K562 (cell line): ENCODE measurements around the gene SEC14L5. TPM values are rescaled to one million over a fixed set of nuclear protein-coding genes. Genes with fewer than 3 reads are reported as not detected.

Source experiments
- CBX8 ChIP-seq: fragments of 200-600 bp; sonication (generic); IDR thresholded peaks from 2 replicates; pipeline ENCODE4 v1.6.1; 2012; ENCODE audit warnings: borderline replicate concordance, mixed run types, low read depth, mild to moderate bottlenecking, moderate library complexity, mixed read lengths, low read length, control low read depth, inconsistent platforms; ENCODE audit not compliant: poor library complexity, severe bottlenecking; ENCODE audit errors: extremely low read depth
- CC2D1A ChIP-seq: fragments of 450-650 bp; IDR thresholded peaks from 2 replicates; pipeline ENCODE4 v1.6.1; 2017; ENCODE audit warnings: mild to moderate bottlenecking
- GABPB1 ChIP-seq: sonication (generic); formaldehyde crosslinking; IDR thresholded peaks from 2 replicates; pipeline ENCODE4 v1.8.0; 2022; ENCODE audit warnings: mild to moderate bottlenecking, missing genetic modification reagents
- GABPB2 ChIP-seq: fragments of 250-450 bp; sonication (Bioruptor Pico); conservative IDR thresholded peaks from 2 replicates; pipeline ENCODE4 v1.5.1; 2021; ENCODE audit warnings: mild to moderate bottlenecking
- HEY1 ChIP-seq: fragments of 250-450 bp; sonication (Bioruptor Pico); IDR thresholded peaks from 2 replicates; pipeline ENCODE4 v1.5.0; 2020; ENCODE audit warnings: mild to moderate bottlenecking, moderate library complexity, borderline replicate concordance
- LCOR ChIP-seq: sonication (generic); formaldehyde crosslinking; IDR thresholded peaks from 2 replicates; pipeline ENCODE4 v1.8.0; 2022; ENCODE audit warnings: mild to moderate bottlenecking, missing genetic modification reagents
- MECOM ChIP-seq: fragments of 250-450 bp; sonication (Bioruptor Pico); IDR thresholded peaks from 2 replicates; pipeline ENCODE4 v1.8.0; 2022; ENCODE audit warnings: inconsistent platforms
- NBN ChIP-seq: fragments of 450-650 bp; IDR thresholded peaks from 2 replicates; pipeline ENCODE4 v1.6.1; 2016; ENCODE audit warnings: low read depth, mild to moderate bottlenecking
- RBM14 ChIP-seq: fragments of 200-400 bp; formaldehyde crosslinking; IDR thresholded peaks from 2 replicates; pipeline ENCODE4 v1.6.1; 2018; ENCODE audit warnings: low read depth, mild to moderate bottlenecking, low read length, moderate library complexity, borderline replicate concordance; ENCODE audit not compliant: insufficient read depth
- RCOR1 ChIP-seq, 2 experiments: IDR thresholded peaks; 2 replicates each; pipeline ENCODE4 v1.6.1; 2012; ENCODE audit warnings: low read depth in 2 of 2, low read length in 2 of 2, borderline replicate concordance in 1 of 2, improper control_type of control experiment in 1 of 2
- SNIP1 ChIP-seq: fragments of 450-650 bp; IDR thresholded peaks from 2 replicates; pipeline ENCODE4 v1.7.1; 2017; ENCODE audit warnings: low read depth, mild to moderate bottlenecking
- TSC22D4 ChIP-seq: fragments of 450-650 bp; IDR thresholded peaks from 2 replicates; pipeline ENCODE4 v1.6.1; 2016; ENCODE audit warnings: missing genetic modification characterization, missing biosample characterization, control low read depth
- ZBTB1 ChIP-seq: sonication (generic); formaldehyde crosslinking; IDR thresholded peaks from 2 replicates; pipeline ENCODE4 v1.8.1; 2023; ENCODE audit warnings: missing genetic modification reagents, low read depth, mild to moderate bottlenecking, borderline replicate concordance
- ZNF134 ChIP-seq: fragments of 250-450 bp; sonication (Bioruptor Pico); conservative IDR thresholded peaks from 2 replicates; pipeline ENCODE4 v1.4.0; 2020
- ZNF282 ChIP-seq: sonication (generic); formaldehyde crosslinking; IDR thresholded peaks from 2 replicates; pipeline ENCODE4 v1.8.1; 2023; ENCODE audit warnings: missing genetic modification reagents
- polyA plus RNA-seq, 8 experiments: library from polyadenylated mRNA; depleted of rRNA in 4 of 8; stranded (reverse) in 5 of 8; unstranded in 3 of 8; fragments of >200 nt; fragmentation: Nextera tagmentation in 2 of 8; fragmentation: Illumina TruSeq in 1 of 8; extraction: Ambion mirVana in 2 of 8; extraction: Trizol in 1 of 8; gene quantifications; 2 replicates each; pipeline versions ENCODE4 v1.2.1 to v1.2.3, GENCODE V29; 2011 to 2014; ENCODE audit warnings: inconsistent platforms in 1 of 8, missing spikeins in 1 of 8
- total RNA-seq, 7 experiments: library from RNA; depleted of rRNA in 6 of 7; stranded (reverse); fragments of >200 nt in 6 of 7; fragmentation: Illumina TruSeq in 2 of 7; extraction: Trizol in 2 of 7; gene quantifications; 2 replicates each; pipeline versions ENCODE4 v1.2.1 to v1.2.3, GENCODE V29; 2011 to 2021; ENCODE audit warnings: low replicate concordance in 1 of 7
- TF ChIP-seq, protein P1 (sequence below): fragments of 450-650 bp; IDR thresholded peaks from 2 replicates; pipeline ENCODE4 v1.6.1; 2016; ENCODE audit warnings: low read depth, mild to moderate bottlenecking, moderate library complexity
- TF ChIP-seq, protein P2 (sequence below): fragments of 450-650 bp; IDR thresholded peaks from 2 replicates; pipeline ENCODE4 v1.6.1; 2017; ENCODE audit warnings: antibody characterized with exemption, mild to moderate bottlenecking
- TF ChIP-seq, protein P3 (sequence below): fragments of 450-650 bp; formaldehyde crosslinking; IDR thresholded peaks from 2 replicates; pipeline ENCODE4 v1.4.0; 2020; ENCODE audit warnings: mild to moderate bottlenecking, moderate library complexity

SEC14L5 gene
- total and polyA plus RNA-seq, 9 of the 15 experiments (the other 6 are each of a cell fraction or from before 2014, with no cell fraction given): 0.11 TPM; not detected in 8

DNA sequence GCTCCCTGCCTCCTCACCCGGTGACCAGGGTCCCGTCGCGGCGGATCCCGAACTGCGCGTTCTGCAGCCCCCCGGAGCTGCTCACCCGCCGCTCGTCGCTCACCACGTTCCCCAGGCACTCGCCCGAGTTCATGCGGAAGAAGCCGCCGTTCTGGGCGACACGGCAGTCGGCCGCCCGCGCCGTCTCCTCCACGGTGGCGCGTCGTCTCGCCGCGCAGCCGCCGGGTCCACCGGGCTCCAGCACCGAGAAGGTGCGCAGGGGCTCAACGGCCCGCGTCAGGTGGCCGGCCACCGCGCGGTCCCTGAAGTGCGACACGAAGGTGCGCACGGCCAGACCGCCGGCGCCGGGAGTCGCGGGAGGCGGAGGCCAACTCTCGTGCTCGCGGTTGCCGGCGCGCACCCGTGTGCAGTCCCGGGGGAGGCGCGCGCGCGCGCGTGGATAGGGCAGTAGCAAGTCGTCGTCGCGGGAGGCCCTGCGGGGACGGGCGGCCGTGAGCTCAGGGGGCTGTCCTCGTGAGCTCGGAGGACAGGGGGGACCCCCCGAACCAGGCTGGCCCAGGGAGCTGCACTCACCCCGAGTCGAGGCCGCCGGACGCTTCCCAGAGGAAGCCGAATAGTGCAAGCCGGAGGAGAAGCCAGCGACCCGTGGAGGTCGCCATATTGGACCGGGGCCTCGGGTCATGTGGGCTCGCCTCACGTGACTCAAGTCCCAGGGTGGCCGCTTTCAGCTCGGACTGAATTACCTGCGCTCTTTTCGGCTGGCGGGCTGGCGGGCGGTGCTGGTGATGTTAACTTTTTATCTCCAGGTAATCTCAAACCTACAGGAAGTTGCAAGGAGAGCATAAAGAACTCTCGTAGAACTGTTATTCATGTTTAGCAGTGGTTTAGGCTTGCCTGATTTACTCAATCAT lies 75.4 kb downstream of the SEC14L5 start, which contains the start of gene NAGPA (continued):
- TF ChIP-seq RCOR1 (IDR thresholded peaks at IDR 0.05; ENCODE audit: borderline replicate concordance in 1 of 2, low read depth in 2 of 2, low read length in 2 of 2) (peak in 1 of 2 experiments; percentile 54; a peak in 1 of 4 replicates), MECOM (CRISPR knock-in tag) (no peak), GABPB2 (CRISPR knock-in tag) (no peak), LCOR (CRISPR knock-in tag) (no peak), GABPB1 (CRISPR knock-in tag) (0 out of 2 replicates have a peak, but pooled peaks have one; percentile 26), HEY1 (CRISPR knock-in tag) (no peak), RBM14 (no peak), ZBTB1 (no peak; the same call in 1 of the 2 replicates), CC2D1A (no peak), NBN (no peak), TSC22D4 (tag) (no peak), ZNF134 (CRISPR knock-in tag) (no peak), SNIP1 (no peak), ZNF282 (CRISPR knock-in tag) (no peak; the same call in 1 of the 2 replicates), CBX8 (no peak)
- TF ChIP-seq, protein P1, sequence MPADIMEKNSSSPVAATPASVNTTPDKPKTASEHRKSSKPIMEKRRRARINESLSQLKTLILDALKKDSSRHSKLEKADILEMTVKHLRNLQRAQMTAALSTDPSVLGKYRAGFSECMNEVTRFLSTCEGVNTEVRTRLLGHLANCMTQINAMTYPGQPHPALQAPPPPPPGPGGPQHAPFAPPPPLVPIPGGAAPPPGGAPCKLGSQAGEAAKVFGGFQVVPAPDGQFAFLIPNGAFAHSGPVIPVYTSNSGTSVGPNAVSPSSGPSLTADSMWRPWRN: no peak
- TF ChIP-seq, protein P2, sequence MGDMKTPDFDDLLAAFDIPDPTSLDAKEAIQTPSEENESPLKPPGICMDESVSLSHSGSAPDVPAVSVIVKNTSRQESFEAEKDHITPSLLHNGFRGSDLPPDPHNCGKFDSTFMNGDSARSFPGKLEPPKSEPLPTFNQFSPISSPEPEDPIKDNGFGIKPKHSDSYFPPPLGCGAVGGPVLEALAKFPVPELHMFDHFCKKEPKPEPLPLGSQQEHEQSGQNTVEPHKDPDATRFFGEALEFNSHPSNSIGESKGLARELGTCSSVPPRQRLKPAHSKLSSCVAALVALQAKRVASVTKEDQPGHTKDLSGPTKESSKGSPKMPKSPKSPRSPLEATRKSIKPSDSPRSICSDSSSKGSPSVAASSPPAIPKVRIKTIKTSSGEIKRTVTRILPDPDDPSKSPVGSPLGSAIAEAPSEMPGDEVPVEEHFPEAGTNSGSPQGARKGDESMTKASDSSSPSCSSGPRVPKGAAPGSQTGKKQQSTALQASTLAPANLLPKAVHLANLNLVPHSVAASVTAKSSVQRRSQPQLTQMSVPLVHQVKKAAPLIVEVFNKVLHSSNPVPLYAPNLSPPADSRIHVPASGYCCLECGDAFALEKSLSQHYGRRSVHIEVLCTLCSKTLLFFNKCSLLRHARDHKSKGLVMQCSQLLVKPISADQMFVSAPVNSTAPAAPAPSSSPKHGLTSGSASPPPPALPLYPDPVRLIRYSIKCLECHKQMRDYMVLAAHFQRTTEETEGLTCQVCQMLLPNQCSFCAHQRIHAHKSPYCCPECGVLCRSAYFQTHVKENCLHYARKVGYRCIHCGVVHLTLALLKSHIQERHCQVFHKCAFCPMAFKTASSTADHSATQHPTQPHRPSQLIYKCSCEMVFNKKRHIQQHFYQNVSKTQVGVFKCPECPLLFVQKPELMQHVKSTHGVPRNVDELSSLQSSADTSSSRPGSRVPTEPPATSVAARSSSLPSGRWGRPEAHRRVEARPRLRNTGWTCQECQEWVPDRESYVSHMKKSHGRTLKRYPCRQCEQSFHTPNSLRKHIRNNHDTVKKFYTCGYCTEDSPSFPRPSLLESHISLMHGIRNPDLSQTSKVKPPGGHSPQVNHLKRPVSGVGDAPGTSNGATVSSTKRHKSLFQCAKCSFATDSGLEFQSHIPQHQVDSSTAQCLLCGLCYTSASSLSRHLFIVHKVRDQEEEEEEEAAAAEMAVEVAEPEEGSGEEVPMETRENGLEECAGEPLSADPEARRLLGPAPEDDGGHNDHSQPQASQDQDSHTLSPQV: no peak
- TF ChIP-seq, protein P3, sequence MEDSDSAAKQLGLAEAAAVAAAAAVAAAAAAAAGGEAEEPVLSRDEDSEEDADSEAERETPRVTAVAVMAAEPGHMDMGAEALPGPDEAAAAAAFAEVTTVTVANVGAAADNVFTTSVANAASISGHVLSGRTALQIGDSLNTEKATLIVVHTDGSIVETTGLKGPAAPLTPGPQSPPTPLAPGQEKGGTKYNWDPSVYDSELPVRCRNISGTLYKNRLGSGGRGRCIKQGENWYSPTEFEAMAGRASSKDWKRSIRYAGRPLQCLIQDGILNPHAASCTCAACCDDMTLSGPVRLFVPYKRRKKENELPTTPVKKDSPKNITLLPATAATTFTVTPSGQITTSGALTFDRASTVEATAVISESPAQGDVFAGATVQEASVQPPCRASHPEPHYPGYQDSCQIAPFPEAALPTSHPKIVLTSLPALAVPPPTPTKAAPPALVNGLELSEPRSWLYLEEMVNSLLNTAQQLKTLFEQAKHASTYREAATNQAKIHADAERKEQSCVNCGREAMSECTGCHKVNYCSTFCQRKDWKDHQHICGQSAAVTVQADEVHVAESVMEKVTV (CRISPR knock-in tag): no peak
